BE2C (cell line): Measurements from ENCODE around the gene WDR7.

Experiments used
- DNase-seq: peaks from one replicate; pipeline ENCODE4 v3.0.0-alpha.2; 2020
- H3K27me3 ChIP-seq: fragments of 250-450 bp; sonication (Bioruptor Pico); 2 replicates; pipeline ENCODE4 v1.5.1; 2020; ENCODE audit warnings: mild to moderate bottlenecking
- H3K36me3 ChIP-seq: fragments of 250-450 bp; sonication (Bioruptor Pico); 2 replicates; pipeline ENCODE4 v1.5.1; 2020; ENCODE audit warnings: mild to moderate bottlenecking
- H3K4me1 ChIP-seq: fragments of 250-450 bp; sonication (Bioruptor Pico); 2 replicates; pipeline ENCODE4 v1.5.1; 2020
- H3K4me3 ChIP-seq: 2 replicates; pipeline ENCODE4 v1.5.1; 2011; ENCODE audit warnings: low read depth, low read length
- H3K9me3 ChIP-seq: fragments of 250-450 bp; sonication (Bioruptor Pico); 2 replicates; pipeline ENCODE4 v1.5.1; 2020
- CTCF ChIP-seq: IDR thresholded peaks from 2 replicates; pipeline ENCODE4 v1.5.1; 2012; ENCODE audit warnings: mild to moderate bottlenecking, low read depth, low read length

The WDR7 gene

DNA sequence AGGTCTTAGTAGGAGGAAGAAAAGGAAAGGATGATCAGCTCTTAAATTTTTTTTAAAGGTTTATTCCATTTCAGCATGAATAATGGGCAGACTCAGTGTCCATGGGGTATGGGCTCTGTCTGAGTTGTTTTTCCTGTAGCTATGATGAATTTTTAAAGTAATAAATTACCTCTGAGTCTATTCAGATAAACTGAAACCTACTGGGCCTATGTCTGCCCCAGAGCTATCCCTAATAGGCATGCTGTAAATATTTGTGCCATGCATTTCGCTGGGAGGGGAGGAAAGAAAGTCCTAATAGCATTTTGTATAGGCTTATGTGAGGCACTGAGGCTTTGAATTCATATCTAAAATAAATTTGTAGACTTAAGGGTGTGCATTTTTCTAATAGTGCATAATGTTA lies 285.3 kb downstream of the WDR7 start:
- Histone ChIP-seq H3K9me3 (no peaks in the 10 kb centered on the region), H3K4me1 (no peaks in the 10 kb centered on the region), H3K36me3 (no peaks in the 10 kb centered on the region), H3K27me3 (no peaks in the 10 kb centered on the region), H3K4me3 (no peak overlapping the region)
- no peak for TF ChIP-seq CTCF
- DNase-seq = no peak

DNA sequence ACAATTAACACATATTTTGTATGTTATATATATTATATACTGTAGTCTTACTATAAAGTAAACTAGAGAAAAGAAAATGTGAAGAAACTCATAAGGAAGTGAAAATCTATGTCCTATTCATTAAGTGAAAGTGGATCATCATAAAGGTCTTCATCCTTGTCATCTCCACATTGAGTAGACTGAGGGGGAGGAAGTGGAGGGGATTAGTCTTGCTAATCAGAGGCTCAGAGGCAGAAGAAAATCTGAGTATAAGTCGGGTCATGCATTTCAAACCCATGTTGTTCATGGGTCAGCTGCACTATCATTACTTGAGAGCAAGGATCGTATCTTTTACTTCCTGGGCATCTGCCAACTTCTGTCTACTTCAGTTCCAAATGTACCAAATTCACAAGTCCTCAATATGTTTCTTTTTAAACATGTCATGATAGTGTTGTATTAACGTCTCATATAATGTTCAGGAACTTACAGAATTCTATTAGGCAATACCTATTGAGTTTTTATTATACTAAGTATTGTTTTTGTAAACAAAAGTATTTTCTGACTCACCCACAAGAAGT lies 286.8 kb downstream of the WDR7 start:
- Histone ChIP-seq H3K4me1 (no peaks in the 10 kb centered on the region), H3K27me3 (no peaks in the 10 kb centered on the region), H3K36me3 (no peaks in the 10 kb centered on the region), H3K9me3 (no peaks in the 10 kb centered on the region), H3K4me3 (no peak overlapping the region)
- no peak for DNase-seq
- no peak for TF ChIP-seq CTCF

GRCh38 chr18:56945171-56946083 lies 294.3 kb downstream of the WDR7 start:
- Histone ChIP-seq H3K4me1 (no peaks in the 10 kb centered on the region), H3K9me3 (no peaks in the 10 kb centered on the region), H3K36me3 (no peaks in the 10 kb centered on the region), H3K4me3 (no peak overlapping the region), H3K27me3 (no peaks in the 10 kb centered on the region)
- no peak for DNase-seq
- no peak for TF ChIP-seq CTCF

DNA sequence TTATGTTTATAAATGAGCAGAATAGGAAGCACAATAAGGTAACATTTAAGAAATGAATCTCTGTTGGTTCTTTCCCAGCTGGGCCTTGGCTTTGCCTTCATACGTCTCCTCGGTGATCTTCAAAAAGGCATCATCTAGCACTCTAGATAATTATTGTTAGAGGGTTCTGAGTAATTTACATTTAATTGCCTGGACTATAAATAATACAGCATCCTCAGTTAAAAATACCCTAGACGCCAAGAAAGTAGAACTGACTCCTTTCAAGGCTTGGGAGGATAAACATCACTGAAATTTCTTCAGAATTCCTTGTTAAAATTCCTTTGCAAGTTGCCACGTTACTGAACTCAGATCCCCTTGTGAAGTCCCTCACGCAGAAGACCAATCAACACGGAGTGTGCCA lies 296.1 kb downstream of the WDR7 start:
- DNase-seq = no peak
- no peaks in the 10 kb centered on the region for H3K27me3 ChIP-seq
- no peak for TF ChIP-seq CTCF
- no peaks in the 10 kb centered on the region for H3K36me3 ChIP-seq
- H3K9me3 ChIP-seq = no peaks in the 10 kb centered on the region
- H3K4me1 ChIP-seq = no peaks in the 10 kb centered on the region
- H3K4me3 ChIP-seq = no peak overlapping the region

DNA sequence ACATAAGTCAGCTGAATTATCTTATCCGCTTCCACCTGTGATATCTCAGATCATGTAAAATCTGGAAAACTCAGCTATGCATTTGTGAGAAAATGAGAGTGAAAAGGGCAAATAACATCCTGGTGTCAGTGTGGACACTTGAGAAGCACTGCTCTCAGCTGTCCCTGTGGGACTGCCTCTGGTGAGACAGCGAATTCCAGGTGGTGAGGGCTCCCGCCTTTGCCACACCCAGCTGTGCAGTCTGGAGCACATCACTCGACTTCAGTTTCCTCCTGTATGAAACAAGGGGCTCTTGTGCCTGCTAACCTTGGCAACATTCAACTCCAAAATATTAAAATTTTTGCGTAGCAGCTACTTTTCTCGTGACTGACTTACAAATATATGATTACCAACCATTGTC lies 300.9 kb downstream of the WDR7 start:
- TF ChIP-seq CTCF = no peak
- Histone ChIP-seq H3K27me3 (no peaks in the 10 kb centered on the region), H3K4me1 (no peaks in the 10 kb centered on the region), H3K9me3 (no peaks in the 10 kb centered on the region), H3K36me3 (no peaks in the 10 kb centered on the region), H3K4me3 (no peak overlapping the region)
- no peak for DNase-seq

DNA sequence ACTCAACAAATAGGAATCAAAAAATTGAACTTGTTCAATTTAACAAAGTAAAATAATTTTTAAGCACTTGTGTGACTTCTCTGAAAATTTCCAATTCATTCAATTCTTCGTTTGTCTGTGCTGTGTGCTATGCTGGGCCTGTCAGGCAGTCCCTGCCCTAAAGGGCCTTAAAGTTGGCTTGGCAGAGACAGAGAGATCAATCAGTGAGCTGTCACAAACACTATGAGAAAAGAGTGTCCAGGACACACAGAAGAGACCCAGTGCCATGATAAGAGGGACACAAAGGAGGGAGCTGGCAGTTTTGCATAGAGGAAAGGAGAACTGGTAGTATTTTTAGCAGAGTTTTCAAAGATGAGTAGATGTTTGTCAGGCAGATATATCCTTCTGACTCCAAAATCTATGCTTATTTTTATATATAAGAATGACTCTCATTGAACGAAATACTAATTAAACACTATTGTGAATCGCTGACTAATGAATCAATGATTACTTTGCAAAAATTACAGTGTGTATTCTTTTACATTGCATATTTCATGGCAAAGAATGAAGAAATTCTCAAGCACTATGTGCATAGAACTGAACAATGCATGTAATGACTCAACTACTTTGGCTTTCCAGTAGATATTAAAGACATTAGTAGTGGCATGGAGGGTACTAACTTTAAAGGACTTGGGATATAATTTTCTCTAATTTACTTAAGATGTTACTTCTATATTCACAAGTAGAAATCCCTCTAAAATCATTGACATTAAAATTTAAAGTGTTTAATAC lies 302.5 kb downstream of the WDR7 start:
- Histone ChIP-seq H3K36me3 (no peaks in the 10 kb centered on the region), H3K4me1 (no peaks in the 10 kb centered on the region), H3K4me3 (no peak overlapping the region), H3K9me3 (no peaks in the 10 kb centered on the region), H3K27me3 (no peaks in the 10 kb centered on the region)
- DNase-seq = peak; percentile 5
- TF ChIP-seq CTCF = no peak
